SU-DHL-6 (cell line): ENCODE data around the gene EML6.

Experiments
- H2AFZ ChIP-seq: fragments of 200-600 bp; sonication (generic); 2 replicates; pipeline ENCODE4 v1.6.1; 2014; ENCODE audit warnings: low read depth, mild to moderate bottlenecking, moderate library complexity, mixed read lengths, antibody characterized with exemption, low read length; ENCODE audit not compliant: severe bottlenecking
- H3F3A ChIP-seq: fragments of 200-600 bp; shearing (Covaris generic); 2 replicates; pipeline ENCODE4 v1.6.0; 2016; ENCODE audit warnings: antibody characterized with exemption, mild to moderate bottlenecking; ENCODE audit not compliant: insufficient read depth
- H3K27ac ChIP-seq: fragments of 200-600 bp; sonication (generic); 2 replicates; pipeline ENCODE4 v1.5.1; 2016; ENCODE audit warnings: low read depth, mild to moderate bottlenecking, low read length, moderate library complexity, mixed read lengths
- H3K27me3 ChIP-seq: fragments of 200-600 bp; sonication (generic), shearing (Covaris generic); 2 replicates; pipeline ENCODE4 v1.6.0; 2014; ENCODE audit warnings: mild to moderate bottlenecking, low read length
- H3K36me3 ChIP-seq: fragments of 200-600 bp; sonication (generic); 2 replicates; pipeline ENCODE4 v1.6.1; 2014; ENCODE audit warnings: mild to moderate bottlenecking, low read length, mixed read lengths
- H3K4me2 ChIP-seq: fragments of 300-600, 200-600 bp; shearing (Covaris generic), sonication (generic); 2 replicates; pipeline ENCODE4 v1.6.0; 2014; ENCODE audit warnings: low read length, low read depth, mild to moderate bottlenecking; ENCODE audit not compliant: poor library complexity, severe bottlenecking
- H3K4me3 ChIP-seq: fragments of 200-600 bp; sonication (generic); 2 replicates; pipeline ENCODE4 v1.5.1; 2014; ENCODE audit warnings: antibody characterized with exemption, low read length, mild to moderate bottlenecking, mixed read lengths; ENCODE audit not compliant: insufficient read depth, poor library complexity, severe bottlenecking
- H3K79me2 ChIP-seq: fragments of 200-600 bp; sonication (generic); 2 replicates; pipeline ENCODE4 v1.6.1; 2014; ENCODE audit warnings: mild to moderate bottlenecking, low read length, moderate library complexity; ENCODE audit not compliant: insufficient read depth
- H3K9ac ChIP-seq: fragments of 200-600 bp; sonication (generic); 2 replicates; pipeline ENCODE4 v1.7.0; 2014; ENCODE audit warnings: mild to moderate bottlenecking, low read length
- H3K9me2 ChIP-seq: fragments of 200-600 bp; sonication (generic); replicated peaks from 2 replicates; pipeline ENCODE4 v1.6.1; 2014; ENCODE audit warnings: low read length; ENCODE audit not compliant: insufficient read depth
- H3K9me3 ChIP-seq: fragments of 200-600 bp; sonication (generic); 2 replicates; pipeline ENCODE4 v1.6.1; 2014; ENCODE audit warnings: low read length, mixed read lengths; ENCODE audit not compliant: insufficient read depth
- H4K20me1 ChIP-seq: fragments of 200-600 bp; sonication (generic); 2 replicates; pipeline ENCODE4 v1.6.1; 2014; ENCODE audit warnings: low read depth, mild to moderate bottlenecking, antibody characterized with exemption, low read length, moderate library complexity, mixed read lengths
- EZH2phosphoT487 ChIP-seq: fragments of 200-600 bp; sonication (generic), shearing (Covaris generic); conservative IDR thresholded peaks from 2 replicates; pipeline ENCODE4 v1.6.1; 2018; ENCODE audit warnings: mild to moderate bottlenecking, antibody characterized with exemption, low read length, moderate library complexity, mixed read lengths
- TF ChIP-seq, protein P1 (sequence below): fragments of 200-600 bp; sonication (generic); IDR thresholded peaks from one replicate; pipeline ENCODE4 v1.5.1; 2017; ENCODE audit warnings: antibody characterized with exemption, mild to moderate bottlenecking, low read length, moderate library complexity; ENCODE audit not compliant: insufficient read depth, poor library complexity, severe bottlenecking

Gene EML6

DNA sequence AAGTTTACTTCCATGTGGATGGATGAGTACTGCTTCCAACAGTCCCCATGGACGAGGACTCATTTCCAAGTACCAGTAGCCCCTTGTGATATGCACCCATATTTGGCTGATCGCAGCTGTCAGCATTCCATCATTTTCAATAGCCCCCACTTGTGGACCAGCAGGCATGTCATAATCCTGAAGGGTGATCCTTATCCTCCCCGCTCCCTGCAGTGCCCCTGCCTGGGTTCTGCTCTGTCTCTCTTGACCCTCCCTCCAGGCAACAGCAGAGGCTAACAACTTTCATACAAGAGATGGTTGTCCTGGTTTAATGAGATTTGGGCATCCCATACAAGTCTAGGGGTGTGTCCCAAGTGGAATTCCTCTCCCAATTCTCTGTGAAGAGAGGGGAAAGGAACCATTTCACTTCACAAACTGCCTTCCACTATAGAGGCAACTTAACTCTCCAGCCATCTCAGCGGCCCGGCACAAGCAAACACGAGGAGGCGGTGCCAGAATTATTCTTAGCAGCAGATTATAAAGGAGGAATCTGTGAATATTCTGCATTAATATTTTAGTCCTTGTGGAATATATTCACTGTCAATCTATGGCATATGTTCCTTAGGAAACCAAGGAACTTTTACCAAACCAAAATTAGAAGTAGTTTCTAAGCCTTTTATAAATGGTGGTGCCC lies 216.1 kb downstream of the EML6 start:
- H3K4me2 ChIP-seq: no peak overlapping the region
- TF ChIP-seq, protein P1, sequence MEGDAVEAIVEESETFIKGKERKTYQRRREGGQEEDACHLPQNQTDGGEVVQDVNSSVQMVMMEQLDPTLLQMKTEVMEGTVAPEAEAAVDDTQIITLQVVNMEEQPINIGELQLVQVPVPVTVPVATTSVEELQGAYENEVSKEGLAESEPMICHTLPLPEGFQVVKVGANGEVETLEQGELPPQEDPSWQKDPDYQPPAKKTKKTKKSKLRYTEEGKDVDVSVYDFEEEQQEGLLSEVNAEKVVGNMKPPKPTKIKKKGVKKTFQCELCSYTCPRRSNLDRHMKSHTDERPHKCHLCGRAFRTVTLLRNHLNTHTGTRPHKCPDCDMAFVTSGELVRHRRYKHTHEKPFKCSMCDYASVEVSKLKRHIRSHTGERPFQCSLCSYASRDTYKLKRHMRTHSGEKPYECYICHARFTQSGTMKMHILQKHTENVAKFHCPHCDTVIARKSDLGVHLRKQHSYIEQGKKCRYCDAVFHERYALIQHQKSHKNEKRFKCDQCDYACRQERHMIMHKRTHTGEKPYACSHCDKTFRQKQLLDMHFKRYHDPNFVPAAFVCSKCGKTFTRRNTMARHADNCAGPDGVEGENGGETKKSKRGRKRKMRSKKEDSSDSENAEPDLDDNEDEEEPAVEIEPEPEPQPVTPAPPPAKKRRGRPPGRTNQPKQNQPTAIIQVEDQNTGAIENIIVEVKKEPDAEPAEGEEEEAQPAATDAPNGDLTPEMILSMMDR: no peak
- TF ChIP-seq EZH2phosphoT487: no peak
- H3K9me2 ChIP-seq: no peaks in the 10 kb centered on the region
- no peaks in the 10 kb centered on the region for H3K79me2 ChIP-seq
- H2AFZ ChIP-seq: no peak overlapping the region
- no peak overlapping the region for H3K9ac ChIP-seq
- H3F3A ChIP-seq: no peaks in the 10 kb centered on the region; the same call in 1 of the 2 replicates
- no peak overlapping the region for H3K27ac ChIP-seq
- H4K20me1 ChIP-seq: no peaks in the 10 kb centered on the region
- H3K27me3 ChIP-seq: no peaks in the 10 kb centered on the region
- H3K4me3 ChIP-seq: no peak overlapping the region
- no peaks in the 10 kb centered on the region for H3K9me3 ChIP-seq
- 0 out of 2 replicates have a peak, but pooled peaks cover 7% of the 10 kb centered on the region for H3K36me3 ChIP-seq

DNA sequence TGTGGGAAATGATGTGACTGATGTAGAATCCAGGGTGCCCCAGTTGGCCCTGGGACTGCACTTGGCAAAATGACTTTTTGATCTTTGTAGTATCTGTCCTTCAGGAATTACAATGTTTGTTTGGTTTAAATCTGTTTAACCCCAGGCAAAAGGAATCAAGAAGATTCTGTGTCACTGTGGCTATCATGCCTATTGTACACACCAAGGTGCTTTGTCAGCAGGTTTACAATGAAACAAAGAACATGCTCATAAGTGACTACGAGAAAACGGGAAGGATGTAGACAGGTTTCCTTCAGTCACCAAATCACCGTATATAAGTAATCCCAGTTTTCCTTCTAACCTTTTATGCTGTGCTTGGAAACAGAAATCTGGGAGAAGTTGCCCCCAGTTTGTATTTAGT lies 217.3 kb downstream of the EML6 start:
- TF ChIP-seq, protein P1: no peak
- no peak for TF ChIP-seq EZH2phosphoT487
- Histone ChIP-seq H3K4me3 (no peak overlapping the region), H3K79me2 (no peaks in the 10 kb centered on the region), H4K20me1 (no peaks in the 10 kb centered on the region), H3K27ac (no peak overlapping the region), H3F3A (no peaks in the 10 kb centered on the region; the same call in 1 of the 2 replicates), H3K9ac (no peak overlapping the region), H3K9me3 (no peaks in the 10 kb centered on the region), H2AFZ (no peak overlapping the region), H3K27me3 (no peaks in the 10 kb centered on the region), H3K9me2 (no peaks in the 10 kb centered on the region), H3K4me2 (no peak overlapping the region), H3K36me3 (0 out of 2 replicates have a peak, but pooled peaks cover 7% of the 10 kb centered on the region)

DNA sequence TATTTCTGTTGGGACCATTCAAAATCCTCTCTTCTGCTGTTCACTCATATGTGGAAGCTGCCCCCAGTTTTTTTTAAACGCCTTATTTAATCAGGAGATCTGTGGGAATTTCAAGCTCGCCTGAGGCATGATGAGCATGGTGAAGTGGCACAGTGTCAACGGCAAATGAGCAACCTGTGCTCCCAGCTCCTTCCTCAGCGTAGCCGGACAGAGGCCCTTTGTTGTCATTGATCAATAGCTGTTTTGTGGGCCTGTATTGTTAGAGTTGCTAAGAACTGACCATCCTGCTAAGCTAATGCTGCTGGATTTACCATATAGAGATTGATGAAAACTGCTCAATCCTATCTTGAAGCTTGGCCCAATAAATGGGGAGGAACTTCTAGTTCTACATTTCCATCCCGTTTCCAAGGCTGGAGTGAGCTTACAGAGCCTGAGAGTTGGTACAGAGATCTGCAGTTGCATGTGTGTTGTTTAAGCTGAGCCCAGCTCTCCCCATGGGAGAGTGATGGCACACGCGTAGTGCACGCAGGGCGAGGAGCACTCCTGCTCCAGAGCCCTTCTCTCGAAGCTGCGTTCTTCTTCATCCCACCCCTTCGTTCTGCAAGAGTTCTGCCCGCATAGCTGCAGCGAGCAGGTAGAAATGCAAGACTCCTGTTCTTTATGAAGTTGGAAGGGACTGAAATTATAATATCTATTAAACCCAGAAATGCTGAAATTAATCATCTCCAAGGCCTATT lies 218.0 kb downstream of the EML6 start:
- Histone ChIP-seq H3K4me2 (no peak overlapping the region), H3K27me3 (no peaks in the 10 kb centered on the region), H3K79me2 (no peaks in the 10 kb centered on the region), H2AFZ (no peak overlapping the region), H3K36me3 (0 out of 2 replicates have a peak, but pooled peaks cover 3% of the 10 kb centered on the region), H3K9me2 (no peaks in the 10 kb centered on the region), H3K4me3 (no peak overlapping the region), H3K9ac (no peak overlapping the region), H4K20me1 (no peaks in the 10 kb centered on the region), H3K27ac (no peak overlapping the region), H3F3A (no peaks in the 10 kb centered on the region; the same call in 1 of the 2 replicates), H3K9me3 (no peaks in the 10 kb centered on the region)
- TF ChIP-seq, protein P1: no peak
- TF ChIP-seq EZH2phosphoT487: no peak
